ENCODE results near the gene MLST8.
"Not testable (repeated sequence)": the region's sequence is repeated elsewhere in the genome, so short reads cannot be mapped to it uniquely, and the experiment has no call there.

MLST8 gene

DNA sequence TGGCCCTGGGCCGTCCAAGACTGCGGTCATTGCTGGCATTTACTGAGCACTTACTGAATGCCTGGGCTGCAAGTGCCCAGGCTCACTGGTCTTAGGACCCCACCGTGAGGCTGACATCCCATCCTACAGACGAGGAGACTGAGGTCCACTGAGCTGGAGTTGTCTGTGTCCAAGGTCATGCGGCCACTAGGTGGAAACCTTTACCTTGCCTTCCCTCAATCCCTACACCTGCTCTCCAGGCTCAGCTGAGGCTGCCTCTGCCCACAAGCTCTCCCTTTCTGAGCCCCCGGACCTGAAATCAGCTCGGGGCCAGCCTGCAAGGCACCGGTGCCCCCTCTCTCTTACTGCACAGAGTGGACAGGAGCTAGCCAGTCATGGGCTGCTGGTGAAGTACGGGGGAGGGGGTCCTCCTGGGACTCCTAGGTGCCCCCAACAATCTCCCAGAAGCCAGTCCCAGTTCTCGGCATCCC, 10.4 kb upstream of the MLST8 start:
- Mint-ChIP-seq H3K4me1 (peaks cover 17% of the 10 kb centered on the region), H3K9me3 (no peaks in the 10 kb centered on the region), H3K27me3 (peaks cover 68% of the 10 kb centered on the region), H3K36me3 (no peaks in the 10 kb centered on the region), H3K27ac (no peak overlapping the region), H3K4me3 (no peak overlapping the region)
- ATAC-seq: peak; percentile 60

DNA sequence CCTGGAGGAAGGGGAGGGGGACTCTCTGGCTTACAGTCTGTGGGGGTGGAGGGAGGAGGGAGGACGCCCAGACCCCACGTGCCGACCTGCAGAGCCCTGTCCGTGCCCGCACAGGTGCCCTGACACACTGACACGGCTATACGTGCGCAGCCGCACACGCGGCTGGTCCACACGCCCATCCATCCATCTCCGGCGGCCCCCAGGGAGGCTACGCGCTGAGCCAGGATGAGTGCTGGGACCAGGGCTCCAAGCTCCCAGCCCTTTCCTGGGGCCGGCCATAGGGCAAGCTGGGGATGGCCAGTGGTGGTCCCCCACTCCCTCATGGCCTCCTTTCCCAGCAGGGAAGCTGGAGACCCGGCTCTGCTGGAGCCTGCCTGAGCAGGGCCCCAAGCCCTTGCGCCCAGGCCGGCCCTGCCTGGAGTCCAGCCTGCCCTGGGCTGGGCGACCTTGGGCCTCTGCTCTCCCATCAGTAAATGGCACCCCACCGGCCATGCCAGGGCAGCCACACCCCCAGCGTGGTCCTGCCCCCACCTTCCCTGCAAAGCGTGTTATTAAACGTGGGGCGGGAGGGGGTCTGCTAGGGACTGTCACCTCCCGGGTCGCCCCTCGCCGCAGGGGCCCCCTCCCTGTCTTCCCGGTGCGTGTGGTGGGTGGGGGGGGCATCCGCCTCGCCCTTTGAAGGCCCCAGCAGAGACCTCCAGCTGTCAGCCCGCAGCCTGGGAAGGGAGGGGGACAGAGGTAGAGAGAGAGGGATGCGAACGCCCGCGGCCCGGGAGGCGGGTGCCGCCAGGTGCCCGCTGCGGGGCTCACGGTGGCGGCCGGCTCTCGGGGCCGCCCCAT, 9.7 kb upstream of the MLST8 start:
- Mint-ChIP-seq H3K27ac (no peak overlapping the region), H3K9me3 (no peaks in the 10 kb centered on the region), H3K4me1 (peaks cover 17% of the 10 kb centered on the region), H3K36me3 (no peaks in the 10 kb centered on the region), H3K27me3 (peaks cover 68% of the 10 kb centered on the region), H3K4me3 (peak overlapping the region; percentile 50)
- peak; percentile 14 for ATAC-seq

DNA sequence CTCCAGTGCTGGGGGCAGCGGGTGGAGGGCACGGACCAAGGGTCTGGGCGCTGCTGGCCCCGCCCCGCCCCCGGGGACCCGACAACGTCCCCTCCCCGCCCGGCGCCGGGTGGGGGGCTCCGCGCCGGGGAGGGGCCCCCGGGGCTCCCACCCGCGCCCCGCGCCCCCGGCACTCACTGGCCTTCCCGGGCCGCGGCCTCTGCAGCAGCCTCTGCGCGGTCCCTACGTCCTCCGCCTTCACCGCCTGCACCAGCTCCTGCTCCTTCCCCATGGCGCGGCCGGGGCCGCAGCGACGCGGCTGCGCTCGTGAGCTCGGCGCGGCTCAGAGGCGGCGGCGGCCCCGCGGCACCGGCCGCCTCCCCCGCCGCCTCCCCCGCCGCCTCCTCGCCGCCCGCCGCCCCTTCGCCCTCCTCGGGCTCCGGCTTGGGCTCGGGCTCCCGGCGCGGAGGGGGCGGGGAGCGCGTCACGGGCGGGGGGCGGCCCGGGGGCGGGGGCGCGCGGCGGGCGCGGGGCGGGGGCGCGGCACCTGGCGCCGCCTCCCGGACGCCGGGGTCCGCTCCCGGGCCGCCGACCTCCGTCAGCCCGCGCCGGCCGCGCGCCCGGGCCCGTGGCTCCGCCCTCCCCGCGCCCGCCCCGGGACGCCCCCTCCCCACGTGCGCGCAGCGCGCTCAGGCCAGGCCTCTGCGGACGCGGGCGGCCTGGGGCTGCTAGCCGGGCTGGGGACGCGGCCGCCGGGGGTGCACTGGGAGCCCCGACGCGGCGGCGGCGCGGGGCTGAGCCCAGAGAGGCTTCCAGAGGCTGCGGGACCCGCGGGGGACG, 8.9 kb upstream of the MLST8 start, which contains the start of gene CASKIN1:
TSS of gene CASKIN1 (minus strand) at position 444 of the 819 bp plus-strand sequence. CDS start at position 271, 173 bp downstream.
- Mint-ChIP-seq H3K36me3 (no peaks in the 10 kb centered on the region), H3K27ac (peak within 1 kb of the TSS; percentile 48), H3K9me3 (no peaks in the 10 kb centered on the region), H3K4me3 (peak within 1 kb of the TSS; percentile 60), H3K4me1 (peaks cover 17% of the 10 kb centered on the region), H3K27me3 (peaks cover 66% of the 10 kb centered on the region)
- peak; percentile 43 for ATAC-seq

DNA sequence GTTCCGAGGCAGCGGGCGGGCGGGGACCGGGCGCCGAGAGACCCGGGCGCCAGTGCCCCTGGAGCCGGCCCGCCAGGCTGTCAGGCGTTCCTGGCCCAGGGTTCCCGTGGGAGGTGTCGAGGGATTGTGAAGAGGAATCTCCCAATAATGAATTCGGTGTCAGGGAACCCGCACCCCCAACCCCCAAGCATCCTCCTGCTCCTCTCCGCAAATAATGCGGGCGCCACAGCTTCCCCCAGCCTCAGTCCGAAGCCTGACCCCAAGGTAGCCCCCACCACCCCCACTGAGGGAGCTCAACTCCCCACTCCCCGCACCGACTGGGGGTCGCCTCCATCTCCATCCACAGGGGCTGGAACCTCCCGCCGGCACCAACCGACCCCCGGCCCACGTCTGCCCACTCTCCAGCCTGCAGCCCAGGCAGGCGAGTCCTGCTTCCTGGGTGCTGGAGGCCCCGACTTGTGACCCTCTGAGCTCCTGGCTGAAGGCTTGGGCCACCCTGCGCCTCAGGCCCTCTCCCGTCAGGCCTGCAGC, 8.2 kb upstream of the MLST8 start:
- Mint-ChIP-seq H3K4me1 (peaks cover 17% of the 10 kb centered on the region), H3K27me3 (peaks cover 60% of the 10 kb centered on the region), H3K36me3 (no peaks in the 10 kb centered on the region), H3K27ac (peak overlapping the region; percentile 48), H3K9me3 (no peaks in the 10 kb centered on the region), H3K4me3 (peak overlapping the region; percentile 60)
- ATAC-seq: no peak

DNA sequence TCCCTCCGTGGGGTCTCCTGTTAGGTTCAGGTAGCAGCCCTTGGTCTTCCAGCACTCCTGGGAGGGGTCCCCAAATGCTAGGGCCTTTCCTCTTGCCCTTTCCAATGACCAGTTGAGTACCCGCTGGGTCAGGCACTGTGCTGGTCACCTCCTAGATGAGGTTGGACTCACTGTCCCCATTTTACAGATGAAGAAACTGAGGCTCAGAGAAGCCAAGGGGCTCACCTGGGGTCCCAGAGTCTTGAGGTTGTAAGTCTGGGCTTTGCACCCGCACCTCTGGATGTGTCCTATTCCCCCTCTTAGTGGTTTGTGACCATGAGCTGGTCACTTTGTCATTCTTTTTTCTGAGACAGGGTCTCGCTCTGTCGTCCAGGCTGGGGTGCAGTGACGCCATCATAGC, 7.5 kb upstream of the MLST8 start:
- Mint-ChIP-seq H3K27me3 (peaks cover 52% of the 10 kb centered on the region), H3K9me3 (no peaks in the 10 kb centered on the region), H3K36me3 (no peaks in the 10 kb centered on the region), H3K4me3 (no peak overlapping the region), H3K27ac (no peak overlapping the region), H3K4me1 (peaks cover 17% of the 10 kb centered on the region)
- ATAC-seq: no peak

DNA sequence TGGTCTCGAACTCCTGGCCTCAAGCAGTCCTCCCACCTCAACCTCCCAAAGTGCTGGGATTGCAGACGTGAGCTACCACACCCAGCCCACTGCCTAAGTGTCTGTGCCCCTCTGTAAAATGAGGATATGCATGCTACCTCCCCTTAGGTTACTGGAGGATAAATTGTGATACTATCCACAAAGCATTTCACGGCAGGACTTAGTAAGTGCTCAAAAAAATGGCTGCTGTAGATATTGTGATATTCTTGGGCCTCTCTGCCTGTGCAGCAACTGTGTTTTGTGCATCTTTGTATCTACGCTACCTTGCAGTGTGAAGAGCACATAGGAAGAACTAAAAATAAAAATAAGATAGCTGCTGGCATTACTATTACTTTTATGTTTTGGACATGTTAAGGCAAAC, 7.0 kb upstream of the MLST8 start:
- H3K27ac Mint-ChIP-seq: no peak overlapping the region
- H3K9me3 Mint-ChIP-seq: no peaks in the 10 kb centered on the region
- peaks cover 49% of the 10 kb centered on the region for H3K27me3 Mint-ChIP-seq
- no peak for ATAC-seq
- H3K4me1 Mint-ChIP-seq: peaks cover 17% of the 10 kb centered on the region
- H3K4me3 Mint-ChIP-seq: no peak overlapping the region
- no peaks in the 10 kb centered on the region for H3K36me3 Mint-ChIP-seq

DNA sequence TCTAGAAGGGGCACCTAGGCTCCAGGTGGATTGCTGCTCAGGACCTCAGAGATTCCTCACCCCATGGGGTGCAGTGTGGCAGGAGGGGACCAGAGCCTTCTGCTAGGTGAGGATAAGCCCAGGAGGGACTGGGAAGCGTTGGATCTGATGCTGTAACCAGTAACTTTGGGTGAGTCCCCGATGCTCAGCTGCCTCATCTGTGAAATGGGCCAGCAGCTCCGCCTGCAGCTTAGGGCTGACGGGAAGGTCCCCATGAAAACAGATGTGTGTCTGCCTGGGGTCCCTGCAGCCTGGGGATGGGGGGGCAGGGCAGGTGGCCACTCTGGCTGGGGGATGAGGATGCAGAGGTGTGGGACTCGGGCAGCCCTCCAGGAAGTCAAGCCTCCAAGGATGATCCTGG, 6.2 kb upstream of the MLST8 start:
- Mint-ChIP-seq H3K36me3 (no peaks in the 10 kb centered on the region), H3K4me3 (no peak overlapping the region), H3K27me3 (peaks cover 44% of the 10 kb centered on the region), H3K4me1 (peaks cover 24% of the 10 kb centered on the region), H3K27ac (no peak overlapping the region), H3K9me3 (no peaks in the 10 kb centered on the region)
- ATAC-seq: no peak

DNA sequence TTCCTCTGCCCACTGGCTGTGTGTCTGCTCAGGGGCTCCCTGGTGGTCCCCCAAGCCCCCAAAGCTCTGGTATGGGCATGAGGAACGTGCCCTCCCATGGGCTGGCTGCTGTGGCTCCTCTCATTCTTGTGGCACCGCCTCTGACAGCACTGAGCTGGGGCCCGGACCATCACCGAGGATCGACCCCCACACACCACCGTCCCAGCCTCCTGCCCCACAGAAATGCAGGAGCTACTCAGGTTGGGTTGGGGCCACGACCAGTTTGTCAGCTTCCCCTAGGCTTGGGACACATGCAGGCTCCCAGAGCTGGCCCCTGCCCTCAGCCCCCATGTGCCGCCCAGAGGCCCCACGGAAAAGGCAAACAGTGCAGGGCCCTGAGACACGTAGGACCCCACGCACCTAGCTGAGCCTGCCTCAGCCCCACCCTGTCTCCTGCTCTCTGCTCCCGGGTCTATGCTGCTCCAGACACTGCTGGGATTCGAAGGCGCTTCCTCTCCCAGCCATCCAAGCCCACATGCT, 5.6 kb upstream of the MLST8 start:
- Mint-ChIP-seq H3K36me3 (no peaks in the 10 kb centered on the region), H3K27ac (no peak overlapping the region), H3K9me3 (no peaks in the 10 kb centered on the region), H3K4me3 (no peak overlapping the region), H3K4me1 (peaks cover 29% of the 10 kb centered on the region), H3K27me3 (peaks cover 38% of the 10 kb centered on the region)
- ATAC-seq: no peak

DNA sequence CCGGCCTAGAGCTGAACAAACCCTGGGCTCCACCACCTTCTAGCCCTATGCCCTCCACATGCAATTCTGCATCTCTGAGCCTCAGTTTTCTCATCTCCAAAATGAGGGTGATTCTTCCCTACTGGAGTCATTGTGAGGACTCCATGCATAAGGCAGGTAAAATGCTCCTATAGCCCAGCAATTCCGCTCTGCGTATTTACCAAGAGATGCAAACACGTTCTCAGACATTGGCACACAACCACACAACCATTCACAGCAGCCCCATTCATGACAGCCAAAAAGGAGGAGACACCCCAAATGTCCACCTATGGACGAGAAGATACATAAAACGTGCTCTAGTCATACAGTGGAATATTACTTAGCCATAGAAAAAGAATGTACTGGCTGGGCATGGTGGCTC, 4.9 kb upstream of the MLST8 start:
- no peak for ATAC-seq
- Mint-ChIP-seq H3K9me3 (no peaks in the 10 kb centered on the region), H3K27me3 (peaks cover 32% of the 10 kb centered on the region), H3K27ac (no peak overlapping the region), H3K36me3 (no peaks in the 10 kb centered on the region), H3K4me3 (no peak overlapping the region), H3K4me1 (peaks cover 25% of the 10 kb centered on the region)

DNA sequence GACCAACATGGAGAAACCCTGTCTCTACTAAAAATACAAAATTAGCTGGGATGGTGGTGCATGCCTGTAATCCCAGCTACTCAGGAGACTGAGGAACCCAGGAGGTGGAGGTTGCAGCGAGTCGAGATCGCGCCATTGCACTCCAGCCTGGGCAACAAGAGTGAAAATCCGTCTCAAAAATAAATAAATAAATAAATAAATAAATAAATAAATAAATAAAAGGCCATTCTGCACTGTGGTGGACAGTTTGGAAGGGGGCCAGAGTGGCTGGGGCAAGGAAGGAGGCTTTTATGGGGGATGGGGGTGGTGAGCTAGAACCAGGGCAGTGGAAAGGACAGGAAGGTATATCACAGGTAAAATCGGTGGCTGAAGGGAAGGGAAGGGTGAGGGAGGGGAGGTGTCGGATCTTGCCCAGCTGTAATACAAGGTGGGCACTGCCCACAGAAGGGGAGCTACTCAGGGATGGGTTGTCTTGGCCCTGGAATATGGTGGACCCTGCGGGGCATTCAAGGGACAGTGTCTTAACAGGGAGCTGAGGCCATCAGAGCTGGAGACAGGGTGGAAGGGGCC, 2.0 kb upstream of the MLST8 start:
- not testable (repeated sequence) for ATAC-seq, H3K27ac Mint-ChIP-seq, H3K9me3 Mint-ChIP-seq
- Mint-ChIP-seq H3K36me3 (peaks cover 10% of the 10 kb centered on the region), H3K27me3 (peaks cover 13% of the 10 kb centered on the region), H3K4me1 (peaks cover 34% of the 10 kb centered on the region), H3K4me3 (peak overlapping the region; percentile 13)

DNA sequence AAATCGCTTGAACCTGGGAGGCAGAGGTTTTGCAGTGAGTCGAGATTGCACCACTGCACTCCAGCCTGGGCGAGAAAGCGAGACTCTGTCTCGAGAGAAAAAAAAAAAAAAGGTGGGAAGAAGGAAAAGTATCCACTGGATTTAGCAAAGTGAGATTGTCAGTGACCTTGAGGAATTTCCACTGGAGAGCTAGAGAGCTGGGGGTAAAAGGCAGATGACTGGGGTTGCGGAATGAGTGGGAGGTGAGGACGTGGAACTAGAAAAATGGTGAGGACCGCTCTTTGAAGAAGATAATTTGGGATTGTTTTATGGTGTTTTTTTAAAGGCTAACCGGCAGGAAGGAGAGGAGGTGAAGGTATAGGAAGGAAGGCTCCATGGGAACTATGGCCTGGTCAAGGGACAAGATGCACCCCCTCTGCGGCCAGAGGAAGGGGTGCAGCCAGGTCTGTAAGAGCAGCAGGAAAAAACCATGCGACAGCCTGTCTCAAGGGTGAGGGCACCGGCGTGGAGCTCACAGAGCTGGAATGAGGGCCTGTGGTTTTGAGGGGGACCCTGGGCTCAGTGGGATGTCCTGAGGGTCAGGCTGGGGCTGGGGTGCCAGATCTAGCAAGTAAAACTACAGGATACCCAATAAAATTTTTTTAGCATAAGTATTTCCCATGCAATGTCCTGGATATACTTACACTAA, 694 bp upstream of the MLST8 start:
- H3K36me3 Mint-ChIP-seq: peaks cover 17% of the 10 kb centered on the region
- H3K27ac Mint-ChIP-seq: peak overlapping the region; percentile 87
- H3K4me1 Mint-ChIP-seq: peaks cover 34% of the 10 kb centered on the region
- H3K9me3 Mint-ChIP-seq: no peaks in the 10 kb centered on the region
- H3K27me3 Mint-ChIP-seq: no peaks in the 10 kb centered on the region
- peak; percentile 1 for ATAC-seq
- H3K4me3 Mint-ChIP-seq: peak overlapping the region; percentile 65

DNA sequence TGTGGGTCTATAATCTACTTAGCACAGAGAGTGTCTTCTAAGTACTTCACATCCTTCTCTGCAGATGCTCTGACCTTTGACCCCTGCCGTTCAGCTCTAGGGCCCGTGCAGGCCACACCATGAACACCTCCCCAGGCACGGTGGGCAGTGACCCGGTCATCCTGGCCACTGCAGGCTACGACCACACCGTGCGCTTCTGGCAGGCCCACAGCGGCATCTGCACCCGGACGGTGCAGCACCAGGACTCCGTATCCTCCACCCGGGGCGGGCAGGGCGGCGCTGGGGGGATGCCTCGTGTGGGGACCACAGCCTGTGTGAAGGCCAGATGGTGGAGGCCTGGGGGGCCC, 686 bp downstream of the MLST8 start:
- Mint-ChIP-seq H3K27ac (peak overlapping the region; percentile 87), H3K4me1 (peaks cover 40% of the 10 kb centered on the region), H3K27me3 (no peaks in the 10 kb centered on the region), H3K4me3 (peak overlapping the region; percentile 65), H3K9me3 (no peaks in the 10 kb centered on the region), H3K36me3 (peaks cover 23% of the 10 kb centered on the region)
- ATAC-seq: peak; percentile 35

DNA sequence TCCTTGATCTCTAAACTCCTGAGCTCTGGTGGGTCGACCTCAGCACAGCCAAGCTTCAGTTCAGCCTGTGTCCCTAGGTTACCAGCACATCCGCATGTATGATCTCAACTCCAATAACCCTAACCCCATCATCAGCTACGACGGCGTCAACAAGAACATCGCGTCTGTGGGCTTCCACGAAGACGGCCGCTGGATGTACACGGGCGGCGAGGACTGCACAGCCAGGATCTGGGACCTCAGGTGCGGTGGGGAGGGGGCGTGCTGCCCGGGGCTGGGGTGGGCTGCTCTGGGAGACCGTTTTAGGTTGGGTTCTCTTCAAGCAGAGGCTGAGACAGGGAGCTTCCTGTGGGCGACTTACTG, 1.1 kb downstream of the MLST8 start:
- H3K36me3 Mint-ChIP-seq: peaks cover 23% of the 10 kb centered on the region
- H3K4me3 Mint-ChIP-seq: peak overlapping the region; percentile 65
- peak overlapping the region; percentile 87 for H3K27ac Mint-ChIP-seq
- H3K9me3 Mint-ChIP-seq: no peaks in the 10 kb centered on the region
- peaks cover 40% of the 10 kb centered on the region for H3K4me1 Mint-ChIP-seq
- no peaks in the 10 kb centered on the region for H3K27me3 Mint-ChIP-seq
- no peak for ATAC-seq

DNA sequence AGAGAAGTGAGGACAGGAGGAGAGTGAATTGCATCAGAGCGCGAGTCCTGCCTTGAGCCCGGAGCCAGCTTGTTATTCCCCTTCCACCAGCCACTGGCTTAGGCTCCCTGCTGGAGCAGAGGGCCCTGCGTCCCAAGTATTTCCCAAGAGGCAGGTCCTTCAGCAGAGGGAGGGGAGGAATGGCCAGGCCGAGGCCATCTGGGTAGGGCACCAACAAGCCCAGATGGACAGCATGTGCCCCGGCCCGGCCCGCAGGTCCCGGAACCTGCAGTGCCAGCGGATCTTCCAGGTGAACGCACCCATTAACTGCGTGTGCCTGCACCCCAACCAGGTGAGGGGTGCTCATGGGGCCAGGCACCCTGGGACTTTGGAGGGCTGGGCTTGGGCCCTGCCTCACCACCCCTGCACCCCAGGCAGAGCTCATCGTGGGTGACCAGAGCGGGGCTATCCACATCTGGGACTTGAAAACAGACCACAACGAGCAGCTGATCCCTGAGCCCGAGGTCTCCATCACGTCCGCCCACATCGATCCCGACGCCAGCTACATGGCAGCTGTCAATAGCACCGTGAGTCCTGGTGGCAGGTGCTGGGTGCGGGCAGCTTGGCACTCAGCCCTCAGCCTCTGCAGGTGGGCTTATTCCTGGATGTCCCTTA, 1.7 kb downstream of the MLST8 start:
- H3K27ac Mint-ChIP-seq: no peak overlapping the region

More for the DNA sequence above, 1.7 kb downstream of the MLST8 start:
- no peaks in the 10 kb centered on the region for H3K27me3 Mint-ChIP-seq
- ATAC-seq: no peak
- H3K36me3 Mint-ChIP-seq: peaks cover 27% of the 10 kb centered on the region
- H3K4me1 Mint-ChIP-seq: peaks cover 44% of the 10 kb centered on the region
- H3K4me3 Mint-ChIP-seq: peak overlapping the region; percentile 65
- H3K9me3 Mint-ChIP-seq: no peaks in the 10 kb centered on the region

Measured in stimulated activated memory B cell treated with anti-CD40 and anti-IgM and Interleukin-4, amounts not matched to agents 10 μg/mL and 1 μg/mL and 100 μg/mL, for 72 hours (primary cell).